Measurements from ENCODE around the gene SCAMP5. TPM values are rescaled to one million over a fixed set of nuclear protein-coding genes. Genes with fewer than 3 reads are reported as not detected.
A peak's percentile ranks its signal among the peaks of the same experiment; 100 is the strongest.

Gene SCAMP5
- 261 TPM for polyA plus RNA-seq (2012; ENCODE audit: insufficient read depth, insufficient read length, low read depth)

- DNase-seq: peak; percentile 98
- Histone ChIP-seq H3K36me3 (peaks cover 19% of the 10 kb centered on the region), H3K9me3 (no peaks in the 10 kb centered on the region), H3K4me1 (peaks cover 12% of the 10 kb centered on the region), H3K4me3 (ENCODE audit: low read depth, low read length) (peak within 1 kb of the TSS; percentile 83), H3K27me3 (no peaks in the 10 kb centered on the region)
- no peak for TF ChIP-seq CTCF (IDR thresholded peaks at IDR 0.05; ENCODE audit: low read depth, low read length)
These were observed at the start of gene SCAMP5 for GRCh38 chr15:74995182-74995778. TSS of gene SCAMP5 (plus strand) at chr15:74995563. CDS start at chr15:75011840, 16,277 bp downstream.

- Histone ChIP-seq H3K27me3 (no peaks in the 10 kb centered on the region), H3K9me3 (no peaks in the 10 kb centered on the region), H3K4me1 (peaks cover 11% of the 10 kb centered on the region), H3K4me3 (ENCODE audit: low read depth, low read length) (peak overlapping the region; percentile 34), H3K36me3 (no peaks in the 10 kb centered on the region)
- DNase-seq: peak; percentile 79
- peak; percentile 100 for TF ChIP-seq CTCF (IDR thresholded peaks at IDR 0.05; ENCODE audit: low read depth, low read length)
These were observed 45.1 kb upstream of the SCAMP5 start for GRCh38 chr15:74950078-74950908.

- DNase-seq: no peak
- H3K36me3 ChIP-seq: no peaks in the 10 kb centered on the region
- H3K9me3 ChIP-seq: no peaks in the 10 kb centered on the region
- no peak for TF ChIP-seq CTCF (IDR thresholded peaks at IDR 0.05; ENCODE audit: low read depth, low read length)
- no peaks in the 10 kb centered on the region for H3K27me3 ChIP-seq
- peaks cover 11% of the 10 kb centered on the region for H3K4me1 ChIP-seq
- no peak overlapping the region for H3K4me3 ChIP-seq (ENCODE audit: low read depth, low read length)
These were observed 44.4 kb upstream of the SCAMP5 start for GRCh38 chr15:74951006-74951405.

- TF ChIP-seq CTCF (IDR thresholded peaks at IDR 0.05; ENCODE audit: low read depth, low read length): no peak
- Histone ChIP-seq H3K36me3 (no peaks in the 10 kb centered on the region), H3K27me3 (no peaks in the 10 kb centered on the region), H3K4me3 (ENCODE audit: low read depth, low read length) (peak overlapping the region; percentile 73), H3K4me1 (peaks cover 9% of the 10 kb centered on the region), H3K9me3 (no peaks in the 10 kb centered on the region)
- DNase-seq: peak; percentile 94
These were observed 40.8 kb upstream of the SCAMP5 start for GRCh38 chr15:74954515-74954914.

- no peaks in the 10 kb centered on the region for H3K27me3 ChIP-seq
- TF ChIP-seq CTCF (IDR thresholded peaks at IDR 0.05; ENCODE audit: low read depth, low read length): no peak
- no peaks in the 10 kb centered on the region for H3K36me3 ChIP-seq
- peak; percentile 34 for DNase-seq
- H3K4me3 ChIP-seq (ENCODE audit: low read depth, low read length): peak overlapping the region; percentile 73
- peaks cover 7% of the 10 kb centered on the region for H3K4me1 ChIP-seq
- no peaks in the 10 kb centered on the region for H3K9me3 ChIP-seq
These were observed 40.3 kb upstream of the SCAMP5 start for GRCh38 chr15:74955017-74955416.

Data from BE2C (cell line).